ES-I3 (cell line): ENCODE data around the gene TSPO2.

Experiments used
- H3K36me3 ChIP-seq: 2 replicates; pipeline ENCODE4 v1.6.1; 2013; ENCODE audit warnings: mild to moderate bottlenecking, low read length, control low read depth, moderate library complexity; ENCODE audit not compliant: insufficient read depth
- H3K4me1 ChIP-seq: 2 replicates; pipeline ENCODE4 v1.6.1; 2013; ENCODE audit warnings: mild to moderate bottlenecking, control low read depth, low read length; ENCODE audit not compliant: insufficient read depth
- H3K9ac ChIP-seq: 2 replicates; pipeline ENCODE4 v1.6.1; 2013; ENCODE audit warnings: low read depth, mild to moderate bottlenecking, low read length, moderate library complexity
- H3K9me3 ChIP-seq: 2 replicates; pipeline ENCODE4 v1.6.1; 2013; ENCODE audit warnings: mild to moderate bottlenecking, low read length, moderate library complexity; ENCODE audit not compliant: control insufficient read depth, insufficient read depth

Gene TSPO2

DNA sequence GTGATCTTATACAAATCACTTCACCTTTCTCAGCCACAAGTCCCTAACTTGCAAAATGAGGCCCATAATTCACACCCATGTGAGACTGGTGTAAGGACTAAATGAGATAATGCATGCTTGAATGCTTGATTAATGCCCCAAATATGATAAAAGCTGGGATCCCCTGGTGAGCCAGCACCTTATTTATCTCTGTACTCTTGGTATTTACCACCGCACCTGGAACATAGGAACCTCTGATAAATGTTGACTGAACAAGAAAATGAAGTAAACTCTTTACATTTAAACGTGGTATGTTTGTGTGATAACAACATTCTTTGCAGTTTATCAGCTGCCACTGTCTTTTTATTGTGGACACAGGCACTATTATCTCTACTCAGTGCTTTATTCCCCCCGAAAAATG, 8.3 kb downstream of the TSPO2 start:
- H3K36me3 ChIP-seq: no peaks in the 10 kb centered on the region; the same call in 1 of the 2 replicates
- no peak overlapping the region for H3K9ac ChIP-seq
- peaks cover 14% of the 10 kb centered on the region; the same call in 1 of the 2 replicates for H3K4me1 ChIP-seq
- H3K9me3 ChIP-seq: no peaks in the 10 kb centered on the region

DNA sequence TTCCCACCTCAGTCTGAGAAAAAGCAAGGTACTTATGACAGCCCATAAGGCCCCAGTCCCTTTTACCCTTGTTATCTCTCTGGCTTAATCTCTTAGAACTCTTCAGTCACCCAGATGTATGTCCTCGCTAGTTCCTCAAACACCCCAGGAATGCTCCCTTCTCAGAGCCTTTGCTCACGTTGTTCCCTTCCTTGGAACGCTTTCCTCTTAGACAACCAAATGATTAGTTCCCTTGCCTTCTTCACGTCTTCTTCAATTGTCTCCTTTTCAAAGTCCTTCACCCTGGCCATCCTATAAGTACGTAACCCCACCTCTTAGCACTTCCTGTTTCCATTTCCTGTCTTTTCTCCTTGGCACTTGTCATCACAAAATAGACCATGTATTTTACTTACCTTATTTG, 9.6 kb downstream of the TSPO2 start:
- Histone ChIP-seq H3K9me3 (no peaks in the 10 kb centered on the region), H3K4me1 (peaks cover 14% of the 10 kb centered on the region; the same call in 1 of the 2 replicates), H3K9ac (no peak overlapping the region), H3K36me3 (no peaks in the 10 kb centered on the region; the same call in 1 of the 2 replicates)

DNA sequence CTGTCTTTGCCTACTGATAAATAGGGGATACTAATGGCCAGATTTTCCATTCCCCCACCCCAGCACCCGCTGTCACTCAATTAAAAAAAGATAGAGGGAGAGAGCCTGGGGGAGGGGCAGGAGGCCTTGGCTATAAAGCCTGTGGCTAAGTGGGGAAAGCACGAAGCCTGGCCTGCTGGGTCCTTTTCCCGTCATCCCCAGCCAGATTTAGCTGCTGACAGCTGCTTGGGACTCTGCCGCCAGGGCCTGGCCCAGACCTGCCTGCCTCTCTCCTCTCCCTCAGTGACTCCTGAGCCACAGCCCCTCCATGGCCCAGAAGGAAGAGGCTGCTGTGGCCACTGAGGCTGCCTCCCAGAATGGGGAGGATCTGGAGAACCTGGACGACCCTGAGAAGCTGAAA, 10.8 kb downstream of the TSPO2 start, which contains the start of gene APOBEC2:
Gene APOBEC2 (plus strand): TSS at position 162 of the 400 bp plus-strand sequence. CDS start 146 bp downstream, at position 308.
- Histone ChIP-seq H3K9me3 (no peaks in the 10 kb centered on the region), H3K4me1 (peaks cover 14% of the 10 kb centered on the region; the same call in 1 of the 2 replicates), H3K36me3 (no peaks in the 10 kb centered on the region; the same call in 1 of the 2 replicates), H3K9ac (no peak within 1 kb of the TSS)

DNA sequence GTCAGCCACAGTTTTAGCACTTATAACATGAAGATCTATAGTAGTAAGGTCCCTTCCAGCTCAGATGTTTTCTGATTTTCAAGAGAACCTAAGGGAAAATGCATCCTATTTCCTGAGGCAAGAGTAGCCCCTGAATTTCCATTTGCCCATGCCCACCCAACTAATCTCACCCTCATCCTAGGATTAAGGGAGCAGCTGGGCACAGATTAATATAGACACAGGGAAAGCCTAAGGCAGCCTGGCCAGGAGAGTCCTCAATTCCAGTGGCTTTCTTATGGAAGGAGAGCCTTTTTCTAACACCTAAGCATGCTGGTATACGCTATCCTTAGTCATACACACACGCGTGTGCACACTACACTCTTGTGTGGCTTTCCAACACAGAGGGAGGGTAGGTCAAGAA, 12.2 kb downstream of the TSPO2 start:
- Histone ChIP-seq H3K36me3 (no peaks in the 10 kb centered on the region; the same call in 1 of the 2 replicates), H3K4me1 (peaks cover 22% of the 10 kb centered on the region; the same call in 1 of the 2 replicates), H3K9ac (no peak overlapping the region), H3K9me3 (no peaks in the 10 kb centered on the region)

DNA sequence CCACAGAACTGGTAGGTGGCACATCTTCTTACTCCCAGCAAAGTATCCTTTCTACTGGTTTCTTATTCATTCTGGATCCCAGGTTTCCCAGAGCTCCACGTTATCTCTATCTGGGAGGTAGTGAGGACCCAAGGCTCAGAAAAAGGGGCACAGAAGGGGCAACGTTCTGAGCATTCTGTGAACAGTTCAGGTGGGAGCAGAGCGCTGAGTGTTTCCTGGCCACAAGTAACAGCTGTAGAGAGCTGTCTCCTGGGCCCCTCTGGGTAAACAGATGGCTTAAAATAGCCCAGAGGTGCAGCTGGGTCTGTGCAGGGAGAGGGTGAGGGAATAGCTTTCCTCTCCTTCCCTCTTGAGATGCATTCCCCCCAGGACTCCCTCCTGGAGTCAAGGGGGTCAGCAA, 12.9 kb downstream of the TSPO2 start:
- Histone ChIP-seq H3K9ac (no peak overlapping the region), H3K9me3 (no peaks in the 10 kb centered on the region), H3K4me1 (peaks cover 16% of the 10 kb centered on the region; the same call in 1 of the 2 replicates), H3K36me3 (no peaks in the 10 kb centered on the region)

DNA sequence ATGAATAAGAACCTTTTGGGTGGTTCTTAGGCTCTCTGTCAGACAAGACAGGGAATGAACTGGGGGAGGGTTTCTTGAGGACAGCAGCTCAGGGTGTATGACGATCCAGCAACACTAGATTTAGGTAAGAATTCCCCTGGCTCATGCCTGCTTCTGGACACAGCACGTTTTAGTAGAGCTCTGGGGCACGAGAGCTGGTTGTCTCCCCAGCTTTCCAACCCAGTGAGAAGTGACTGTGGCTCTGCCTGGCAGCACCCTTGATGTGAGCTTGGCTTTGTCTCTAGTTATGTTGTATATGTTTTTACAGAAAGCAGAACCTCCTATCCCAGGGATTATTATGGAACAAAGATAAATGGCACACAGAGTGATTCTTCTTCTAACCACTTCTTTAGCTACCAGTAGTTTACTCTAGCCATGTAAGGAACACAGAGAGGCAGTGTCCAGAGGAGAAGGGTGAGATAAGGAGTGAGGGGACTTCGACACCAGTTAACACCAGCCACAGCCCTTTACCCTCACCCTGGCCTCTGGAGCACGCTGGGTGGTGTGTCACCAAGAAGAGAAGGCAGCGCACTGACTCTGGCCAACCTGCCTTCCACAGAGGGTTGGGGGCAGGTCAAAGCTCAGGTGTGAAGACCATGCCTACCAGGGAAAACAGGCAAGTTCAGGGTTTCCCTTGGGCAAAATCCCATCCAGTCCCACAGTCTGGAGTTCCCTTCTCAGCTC, 14.7 kb downstream of the TSPO2 start:
- H3K9ac ChIP-seq: no peak overlapping the region
- H3K36me3 ChIP-seq: no peaks in the 10 kb centered on the region
- H3K4me1 ChIP-seq: peaks cover 16% of the 10 kb centered on the region; the same call in 1 of the 2 replicates
- H3K9me3 ChIP-seq: no peaks in the 10 kb centered on the region

DNA sequence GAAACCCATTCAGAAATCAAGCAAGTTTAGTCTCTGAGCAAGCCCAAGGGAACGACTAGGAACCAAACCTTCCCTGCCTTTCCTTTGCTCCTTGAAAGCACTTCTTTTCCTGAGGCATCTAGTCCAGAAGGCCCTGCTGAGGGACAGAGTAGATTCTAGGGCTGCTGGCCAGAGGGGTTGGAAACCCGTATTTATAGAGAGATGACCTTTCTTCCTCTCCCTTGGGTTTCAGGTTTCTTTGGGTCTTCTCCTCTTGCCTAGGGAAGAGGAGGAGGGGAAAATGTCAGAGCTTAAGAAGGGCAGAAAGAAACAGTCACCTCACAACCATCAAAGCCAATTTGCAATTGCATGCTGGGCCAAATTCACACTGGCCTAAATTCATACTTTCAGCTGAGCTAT, 16.5 kb downstream of the TSPO2 start:
- no peaks in the 10 kb centered on the region for H3K9me3 ChIP-seq
- H3K9ac ChIP-seq: no peak overlapping the region
- H3K4me1 ChIP-seq: peaks cover 10% of the 10 kb centered on the region; the same call in 1 of the 2 replicates
- no peaks in the 10 kb centered on the region for H3K36me3 ChIP-seq

DNA sequence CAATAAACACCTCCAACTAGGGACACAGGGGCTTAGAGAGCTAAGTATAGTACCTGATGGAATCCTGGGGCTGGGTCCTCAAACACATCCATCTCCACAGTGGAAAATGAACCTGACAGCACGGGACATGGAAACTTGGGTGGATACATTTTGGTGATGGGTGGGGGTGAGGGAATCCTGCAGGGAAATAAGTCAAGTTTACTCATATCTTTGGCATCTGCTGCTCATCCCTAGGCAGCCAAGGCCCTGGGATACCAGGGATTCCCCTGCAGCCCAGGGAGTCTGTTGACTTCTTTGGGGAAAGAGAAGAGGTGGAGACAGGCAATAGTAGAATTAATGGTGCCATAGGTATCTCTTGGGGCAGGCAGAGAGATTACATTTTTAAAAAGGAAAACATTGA, 17.3 kb downstream of the TSPO2 start:
- peaks cover 10% of the 10 kb centered on the region; the same call in 1 of the 2 replicates for H3K4me1 ChIP-seq
- H3K9ac ChIP-seq: no peak overlapping the region
- H3K9me3 ChIP-seq: no peaks in the 10 kb centered on the region
- no peaks in the 10 kb centered on the region for H3K36me3 ChIP-seq

DNA sequence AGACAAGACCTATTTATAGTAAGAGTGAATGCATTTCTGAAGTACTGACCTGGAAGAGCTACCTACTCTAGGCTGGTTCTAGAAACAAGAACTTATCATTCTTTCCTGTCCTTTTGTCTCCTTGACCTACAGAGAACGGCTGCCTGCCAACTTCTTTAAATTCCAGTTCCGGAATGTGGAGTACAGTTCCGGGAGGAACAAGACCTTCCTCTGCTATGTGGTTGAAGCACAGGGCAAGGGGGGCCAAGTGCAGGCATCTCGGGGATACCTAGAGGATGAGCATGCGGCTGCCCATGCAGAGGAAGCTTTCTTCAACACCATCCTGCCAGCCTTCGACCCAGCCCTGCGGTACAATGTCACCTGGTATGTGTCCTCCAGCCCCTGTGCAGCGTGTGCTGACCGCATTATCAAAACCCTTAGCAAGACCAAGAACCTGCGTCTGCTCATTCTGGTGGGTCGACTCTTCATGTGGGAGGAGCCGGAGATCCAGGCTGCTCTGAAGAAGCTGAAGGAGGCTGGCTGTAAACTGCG, 19.0 kb downstream of the TSPO2 start:
- Histone ChIP-seq H3K4me1 (peaks cover 10% of the 10 kb centered on the region; the same call in 1 of the 2 replicates), H3K36me3 (peaks cover 4% of the 10 kb centered on the region), H3K9me3 (no peaks in the 10 kb centered on the region), H3K9ac (no peak overlapping the region)

DNA sequence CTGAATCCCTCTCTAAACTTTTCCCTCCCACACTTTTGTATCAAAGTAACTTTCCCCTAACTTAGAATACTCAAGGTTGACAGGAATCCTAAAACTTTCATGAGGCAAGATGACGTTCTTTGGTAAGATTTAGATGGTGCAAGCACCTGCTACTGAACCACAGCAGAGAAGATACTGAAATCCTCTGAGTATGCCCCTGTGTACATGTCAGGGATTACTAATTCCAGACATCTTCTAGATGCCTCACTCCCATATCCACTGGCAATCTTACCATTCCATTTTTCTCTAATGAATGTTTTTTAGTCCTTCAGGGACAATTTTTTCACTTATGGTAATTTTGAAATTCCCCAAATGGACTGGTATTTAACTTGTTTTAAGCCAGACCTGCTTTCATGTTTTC, 19.8 kb downstream of the TSPO2 start:
- peaks cover 4% of the 10 kb centered on the region for H3K36me3 ChIP-seq
- peaks cover 10% of the 10 kb centered on the region; the same call in 1 of the 2 replicates for H3K4me1 ChIP-seq
- H3K9me3 ChIP-seq: no peaks in the 10 kb centered on the region
- no peak overlapping the region for H3K9ac ChIP-seq

DNA sequence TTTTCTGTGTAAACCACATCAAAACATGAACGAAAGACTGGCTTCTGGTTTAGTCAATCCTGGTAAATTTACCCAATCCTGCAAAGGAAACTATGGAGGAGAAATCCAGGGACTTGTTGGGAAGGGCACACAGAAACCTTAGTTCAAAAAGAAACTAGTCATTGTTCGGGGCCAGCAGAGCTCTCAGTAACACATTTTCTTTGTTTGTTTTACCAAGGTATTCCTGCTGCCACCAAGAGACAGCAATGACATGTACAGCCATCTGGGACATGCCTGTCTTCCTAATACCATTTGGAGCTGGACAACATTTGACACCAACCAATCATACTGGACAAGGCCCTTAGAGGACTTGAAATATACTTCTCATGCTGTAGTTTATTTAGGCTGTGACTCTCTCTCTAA, 21.6 kb downstream of the TSPO2 start:
- Histone ChIP-seq H3K9ac (no peak overlapping the region), H3K9me3 (no peaks in the 10 kb centered on the region), H3K36me3 (peaks cover 4% of the 10 kb centered on the region), H3K4me1 (peaks cover 6% of the 10 kb centered on the region)

DNA sequence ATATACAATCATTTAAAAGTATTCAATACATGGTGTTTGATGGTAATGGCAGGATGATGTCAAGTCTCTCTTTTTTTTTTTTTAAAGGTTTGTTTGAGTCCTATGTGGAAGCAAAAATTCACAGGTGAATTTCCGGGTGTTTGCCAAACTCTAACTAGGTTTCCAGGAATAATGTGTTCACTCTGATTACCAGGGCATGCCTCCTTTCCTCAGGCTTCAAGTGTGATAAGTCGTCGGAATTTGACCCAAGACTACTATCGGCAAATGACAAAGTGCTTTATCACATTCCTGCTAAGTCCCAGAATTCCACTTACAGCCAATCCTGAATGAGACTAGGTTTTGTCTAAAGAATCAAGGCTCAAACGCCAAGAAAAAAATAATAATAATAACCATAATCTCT, 22.6 kb downstream of the TSPO2 start:
- Histone ChIP-seq H3K9me3 (no peaks in the 10 kb centered on the region), H3K36me3 (peaks cover 4% of the 10 kb centered on the region), H3K9ac (no peak overlapping the region), H3K4me1 (no peaks in the 10 kb centered on the region; the same call in 1 of the 2 replicates)

DNA sequence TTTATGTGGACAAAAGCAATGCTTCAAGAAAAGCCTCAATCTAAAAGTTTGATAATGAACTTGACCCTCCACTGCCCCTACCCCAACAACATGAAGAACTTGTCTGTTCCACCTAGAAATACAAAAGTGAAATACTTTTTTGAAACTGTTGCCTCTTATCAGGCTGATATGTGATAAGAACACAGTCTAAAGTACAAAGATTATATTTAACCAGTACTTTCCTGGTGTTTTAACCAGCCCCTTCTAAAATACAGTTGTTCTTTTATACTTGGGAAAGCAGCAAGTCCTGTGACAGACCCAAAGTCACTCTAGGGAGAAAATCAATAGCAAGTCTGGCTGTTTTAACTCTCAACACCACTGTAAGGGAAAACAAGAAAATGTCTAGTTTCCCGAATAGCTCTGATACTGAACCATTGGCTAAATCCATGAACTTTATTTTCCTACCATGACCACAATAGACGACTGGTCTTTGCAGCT, 23.3 kb downstream of the TSPO2 start:
- Histone ChIP-seq H3K9ac (no peak overlapping the region), H3K4me1 (no peaks in the 10 kb centered on the region; the same call in 1 of the 2 replicates)

DNA sequence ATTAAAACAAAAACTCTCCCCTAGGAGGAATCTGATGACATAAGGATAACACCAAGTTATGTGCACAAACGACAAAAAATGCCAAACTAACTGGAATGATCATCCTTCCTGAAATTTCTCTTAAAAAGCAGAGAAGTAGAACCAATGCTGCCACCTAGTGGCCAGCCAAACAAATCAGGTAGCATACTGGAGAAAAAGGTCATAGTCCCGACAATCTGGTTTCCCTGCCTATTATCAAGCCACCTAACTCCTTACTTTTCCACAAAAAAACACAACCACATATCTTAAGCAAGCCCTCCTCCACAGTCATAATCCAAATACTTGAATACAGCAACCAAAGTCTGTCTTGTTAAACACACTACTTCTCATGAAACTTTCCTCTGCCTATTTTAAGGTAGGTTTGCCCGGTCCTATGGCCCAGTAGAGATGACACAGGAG, 24.6 kb downstream of the TSPO2 start:
- Histone ChIP-seq H3K9ac (no peak overlapping the region), H3K9me3 (no peaks in the 10 kb centered on the region), H3K36me3 (peaks cover 4% of the 10 kb centered on the region), H3K4me1 (no peaks in the 10 kb centered on the region; the same call in none of the 2 replicates)

More for the DNA sequence above, 23.3 kb downstream of the TSPO2 start:
- H3K9me3 ChIP-seq: no peaks in the 10 kb centered on the region
- H3K36me3 ChIP-seq: peaks cover 4% of the 10 kb centered on the region

DNA sequence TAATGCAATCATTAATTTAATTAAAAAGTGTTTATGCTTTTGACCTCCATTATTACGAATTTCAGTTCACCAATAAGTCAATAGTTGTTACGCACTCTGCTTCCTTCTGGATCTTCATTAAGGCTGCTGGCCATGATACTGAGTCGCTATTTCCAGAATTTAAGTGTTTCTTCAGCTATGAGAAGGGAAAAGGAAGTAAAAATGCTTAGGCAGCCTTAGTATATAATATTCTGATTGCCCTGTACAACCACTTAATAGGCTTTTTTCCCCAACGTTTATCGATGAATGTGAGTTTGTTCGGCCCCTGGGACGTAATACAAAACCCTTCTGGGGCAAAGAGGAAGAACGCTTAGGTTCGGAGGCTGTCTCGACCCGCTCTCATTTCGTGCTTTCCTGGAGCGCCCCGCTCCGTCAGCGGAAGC, 29.2 kb downstream of the TSPO2 start:
- H3K9me3 ChIP-seq: no peaks in the 10 kb centered on the region
- peak overlapping the region; percentile 74 for H3K9ac ChIP-seq
- H3K4me1 ChIP-seq: peaks cover 7% of the 10 kb centered on the region
- H3K36me3 ChIP-seq: no peaks in the 10 kb centered on the region
